K562 (cell line): Measurements from ENCODE around the gene OR14J1. TPM values are rescaled to one million over a fixed set of nuclear protein-coding genes. Genes with fewer than 3 reads are reported as not detected.
A peak's percentile ranks its signal among the peaks of the same experiment; 100 is the strongest.

Experiments used
- ATAC-seq: fragments of 200-7000 bp; cut with Tn5 transposase; 3 replicates; pipeline ENCODE4 v1.9.1; 2020; ENCODE audit warnings: moderate library complexity
- BruUV-seq: library from RNA; stranded (reverse); fragments of 400-500 nt; replicated peaks from 2 replicates; lab custom pipeline; 2021; lab: Mats Ljungman, UMichigan
- CTCF ChIA-PET: fragments of 300-600 bp; formaldehyde crosslinking; extraction: SDS; loops from one replicate; lab custom pipeline; 2021; ENCODE audit warnings: low intra/inter-chr PET ratio; lab: Yijun Ruan, JAX
- POLR2A ChIA-PET: fragments of 300-600, 350-650 bp; sonication (Branson Sonifier 250); formaldehyde crosslinking; extraction: SDS; loops from one replicate; lab custom pipeline; 2021; ENCODE audit warnings: antibody characterized with exemption, inconsistent platforms; lab: Yijun Ruan, JAX
- DNase-seq, 4 experiments: peaks; one replicate each; pipeline versions ENCODE4 v3.0.0 to v3.0.0-alpha.2; 2011 to 2018; ENCODE audit warnings: low spot score in 3 of 4, mixed read lengths in 3 of 4; ENCODE audit errors: extremely low read depth in 1 of 4
- FAIRE-seq: peaks from 2 replicates; lab custom pipeline; 2011; peaks lifted over from hg19 to GRCh38; lab: Jason Lieb, UNC
- H2AFZ ChIP-seq: 2 replicates; pipeline ENCODE4 v1.6.0; 2011; ENCODE audit warnings: low read depth, low read length, control low read depth, inconsistent platforms
- H3K27ac ChIP-seq: fragments of 200-600 bp; 3 replicates; pipeline ENCODE4 v1.8.0; 2011; ENCODE audit warnings: low read depth, mild to moderate bottlenecking, control low read depth, inconsistent platforms, low read length, moderate library complexity, mixed read lengths; ENCODE audit errors: extremely low read depth
- H3K27me3 ChIP-seq, 2 experiments: fragments of 300-600 bp in 1 of 2; 2 replicates in 1 of 2; 3 replicates in 1 of 2; pipeline versions ENCODE4 v1.6.0 to v1.8.0; 2011; ENCODE audit warnings: inconsistent platforms in 2 of 2, low read length in 2 of 2, mild to moderate bottlenecking in 1 of 2, mixed read lengths in 1 of 2, moderate library complexity in 1 of 2; ENCODE audit not compliant: control insufficient read depth in 2 of 2, insufficient read depth in 2 of 2
- H3K36me3 ChIP-seq: fragments of 300-600 bp; 3 replicates; pipeline ENCODE4 v1.8.0; 2011; ENCODE audit warnings: mild to moderate bottlenecking, low read length, inconsistent platforms; ENCODE audit not compliant: control insufficient read depth, insufficient read depth
- H3K4me1 ChIP-seq, 2 experiments: fragments of 200-600 bp in 1 of 2; replicated peaks in 1 of 2; 2 replicates in 1 of 2; 3 replicates in 1 of 2; pipeline versions ENCODE4 v1.5.1 to v1.8.0; 2011; ENCODE audit warnings: inconsistent platforms in 2 of 2, low read length in 2 of 2, mild to moderate bottlenecking in 1 of 2, mixed read lengths in 1 of 2, moderate library complexity in 1 of 2; ENCODE audit not compliant: control insufficient read depth in 2 of 2, insufficient read depth in 2 of 2
- H3K4me2 ChIP-seq: 2 replicates; pipeline ENCODE4 v1.6.1; 2011; ENCODE audit warnings: low read length, control low read depth, inconsistent platforms, mixed read lengths; ENCODE audit not compliant: insufficient read depth
- H3K4me3 ChIP-seq: fragments of 200-600 bp; sonication (generic), shearing (Covaris generic); 2 replicates; pipeline ENCODE4 v1.5.1; 2016; ENCODE audit warnings: control low read depth, inconsistent platforms
- H3K79me2 ChIP-seq: fragments of 200-600 bp; 3 replicates; pipeline ENCODE4 v1.8.0; 2011; ENCODE audit warnings: low read length, inconsistent platforms; ENCODE audit not compliant: control insufficient read depth, insufficient read depth
- H3K9ac ChIP-seq, 2 experiments: 2 replicates each; pipeline versions ENCODE4 v1.6.0 to v1.6.1; 2011; ENCODE audit warnings: low read depth in 2 of 2, low read length in 2 of 2, control low read depth in 1 of 2, inconsistent platforms in 1 of 2, mild to moderate bottlenecking in 1 of 2, mixed read lengths in 1 of 2; ENCODE audit not compliant: insufficient read depth in 1 of 2
- H3K9me1 ChIP-seq: one replicate; pipeline ENCODE4 v1.6.0; 2011; ENCODE audit warnings: inconsistent platforms, mild to moderate bottlenecking, low read length, moderate library complexity; ENCODE audit not compliant: control insufficient read depth, insufficient read depth
- H3K9me3 ChIP-seq: replicated peaks from 2 replicates; pipeline ENCODE4 v1.5.1; 2011; ENCODE audit warnings: low read depth, low read length, inconsistent platforms; ENCODE audit not compliant: control insufficient read depth, insufficient read depth
- H4K20me1 ChIP-seq: replicated peaks from 2 replicates; pipeline ENCODE4 v1.6.1; 2011; ENCODE audit warnings: low read length, inconsistent platforms, mixed read lengths; ENCODE audit not compliant: control insufficient read depth, insufficient read depth
- HNRNPUL1 ChIP-seq: fragments of 200-400 bp; formaldehyde crosslinking; IDR thresholded peaks from 2 replicates; pipeline ENCODE4 v1.6.1; 2017; ENCODE audit warnings: low read length
- NEUROD1 ChIP-seq: fragments of 150-350 bp; IDR thresholded peaks from 2 replicates; pipeline ENCODE4 v1.6.1; 2014; ENCODE audit warnings: borderline replicate concordance, low read length, low read depth; ENCODE audit not compliant: partially characterized antibody
- SREBF1 ChIP-seq: fragments of 150-350 bp; IDR thresholded peaks from 2 replicates; pipeline ENCODE4 v1.6.1; 2014; ENCODE audit warnings: antibody characterized with exemption, low read depth, low read length, borderline replicate concordance
- STAG1 ChIP-seq: sonication (generic); formaldehyde crosslinking; IDR thresholded peaks from 2 replicates; pipeline ENCODE4 v1.5.0; 2020; ENCODE audit warnings: missing genetic modification reagents, borderline replicate concordance
- TARDBP ChIP-seq: fragments of 450-650 bp; IDR thresholded peaks from 2 replicates; pipeline ENCODE4 v1.6.1; 2016
- TCF7L2 ChIP-seq: fragments of 150-350 bp; IDR thresholded peaks from 2 replicates; pipeline ENCODE4 v1.6.1; 2016; ENCODE audit warnings: low read depth, mild to moderate bottlenecking, low read length, moderate library complexity
- ZNF175 ChIP-seq: fragments of 200-800 bp; sonication (Bioruptor generic); IDR thresholded peaks from 2 replicates; pipeline ENCODE4 v1.6.1; 2016; ENCODE audit warnings: low read depth, mild to moderate bottlenecking, missing genetic modification characterization, missing compliant biosample characterization
- WGBS: fragments of 100-300 bp; shearing (Covaris generic); methylation state at CpG from one replicate; pipeline ENCODE4 v1.1.6; 2016; ENCODE audit warnings: low coverage, mixed read lengths; ENCODE audit not compliant: insufficient coverage; ENCODE audit errors: missing lambda C conversion rate; 5-methylcytosine and 5-hydroxymethylcytosine counted together
- in situ Hi-C: fragments of 300-500 bp; cut with MboI; formaldehyde crosslinking; loops from 4 replicates; pipeline ENCODE4 v1.15.0; 2018; ENCODE audit warnings: inconsistent platforms, mixed read lengths
- intact Hi-C: fragments of 100-400 bp; cut with micrococcal nuclease; formaldehyde crosslinking; loops from 2 replicates; pipeline ENCODE4 v1.14.2; 2022
- polyA plus RNA-seq, 8 experiments: library from polyadenylated mRNA; depleted of rRNA in 4 of 8; stranded (reverse) in 5 of 8; unstranded in 3 of 8; fragments of >200 nt; fragmentation: Nextera tagmentation in 2 of 8; fragmentation: Illumina TruSeq in 1 of 8; extraction: Ambion mirVana in 2 of 8; extraction: Trizol in 1 of 8; gene quantifications; 2 replicates each; pipeline versions ENCODE4 v1.2.1 to v1.2.3, GENCODE V29; 2011 to 2014; ENCODE audit warnings: inconsistent platforms in 1 of 8, missing spikeins in 1 of 8
- total RNA-seq, 7 experiments: library from RNA; depleted of rRNA in 6 of 7; stranded (reverse); fragments of >200 nt in 6 of 7; fragmentation: Illumina TruSeq in 2 of 7; extraction: Trizol in 2 of 7; gene quantifications; 2 replicates each; pipeline versions ENCODE4 v1.2.1 to v1.2.3, GENCODE V29; 2011 to 2021; ENCODE audit warnings: low replicate concordance in 1 of 7
- TF ChIP-seq, protein P1 (sequence below), 2 experiments: fragments of 450-650 bp; formaldehyde crosslinking in 1 of 2; IDR thresholded peaks; 2 replicates each; pipeline versions ENCODE4 v1.4.0 to v1.6.1; 2014 to 2020; ENCODE audit warnings: mild to moderate bottlenecking in 2 of 2, borderline replicate concordance in 1 of 2, low read depth in 1 of 2

The OR14J1 gene
- total and polyA plus RNA-seq, 9 of the 15 experiments (the other 6 are each of a cell fraction or from before 2014, with no cell fraction given): not detected

- Histone ChIP-seq H3K36me3 (no peaks in the 10 kb centered on the region), H3K9ac (no peak overlapping the region), H3K4me3 (no peak overlapping the region), H3K9me3 (no peaks in the 10 kb centered on the region), H3K4me2 (no peak overlapping the region), H3K4me1 (peaks cover 0 to 4% of the 10 kb centered on the region in 2 experiments; a peak in 2 of 5 replicates), H4K20me1 (no peaks in the 10 kb centered on the region), H3K9me1 (no peaks in the 10 kb centered on the region), H3K27ac (no peak overlapping the region), H2AFZ (no peak overlapping the region), H3K27me3 (peaks cover 0 to 11% of the 10 kb centered on the region in 2 experiments; a peak in 2 of 5 replicates), H3K79me2 (no peaks in the 10 kb centered on the region)
- intact Hi-C loops: no loop called here
- BruUV-seq: no TSS peak
- in situ Hi-C loops: no loop called here
- FAIRE-seq (no peak), DNase-seq (no peak), ATAC-seq (no peak)
- TF ChIP-seq STAG1 (CRISPR knock-in tag) (no peak), TARDBP (no peak), SREBF1 (no peak), TCF7L2 (no peak)
- POLR2A ChIA-PET: no interaction called here
- WGBS: 0% methylated on average over 1 of the region's 1 CpG
- CTCF ChIA-PET: no interaction called here
These were observed 7.0 kb upstream of the OR14J1 start for GRCh38 chr6:29294499-29294914.

DNA sequence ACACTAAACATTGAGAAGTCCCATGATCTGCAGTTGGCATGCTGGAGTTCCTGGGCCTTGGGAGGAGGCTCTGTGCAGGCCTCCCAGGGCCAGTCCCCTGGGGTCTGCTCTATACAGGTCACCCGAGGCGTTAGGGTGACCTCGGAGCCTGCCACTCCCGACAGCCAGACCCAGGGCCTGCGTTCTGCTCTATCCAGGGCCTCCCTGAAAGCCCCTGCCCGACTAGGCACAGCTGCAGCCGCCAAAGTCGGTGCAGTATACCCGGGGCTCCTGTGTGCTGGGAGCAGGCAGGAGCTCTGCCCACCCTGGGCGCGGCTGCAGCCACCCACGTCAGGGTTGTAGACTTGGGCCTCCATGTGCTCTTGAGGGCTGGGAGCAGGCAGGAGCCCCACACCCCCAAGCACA, 6.3 kb upstream of the OR14J1 start:
- peaks cover 0 to 11% of the 10 kb centered on the region in 2 experiments; a peak in 2 of 5 replicates for H3K27me3 ChIP-seq
- intact Hi-C loops: no loop called here
- H2AFZ ChIP-seq: no peak overlapping the region
- BruUV-seq: no TSS peak
- H3K9me1 ChIP-seq: no peaks in the 10 kb centered on the region
- H3K4me1 ChIP-seq: peaks cover 0 to 4% of the 10 kb centered on the region in 2 experiments; a peak in 2 of 5 replicates
- H3K36me3 ChIP-seq: no peaks in the 10 kb centered on the region
- no peak overlapping the region for H3K4me3 ChIP-seq
- no peak overlapping the region for H3K4me2 ChIP-seq
- in situ Hi-C loops: no loop called here
- WGBS: 1% methylated on average over 12 of the region's 12 CpGs
- ChIA-PET POLR2A (no interaction called here), CTCF (no interaction called here)
- no peak for DNase-seq
- peak overlapping the region in 1 of 2 experiments; percentile 43; a peak in 1 of 4 replicates for H3K9ac ChIP-seq
- no peaks in the 10 kb centered on the region for H3K79me2 ChIP-seq
- H3K9me3 ChIP-seq: no peaks in the 10 kb centered on the region
- no peak for FAIRE-seq
- no peaks in the 10 kb centered on the region for H4K20me1 ChIP-seq
- H3K27ac ChIP-seq: no peak overlapping the region
- no peak for ATAC-seq
- TF ChIP-seq NEUROD1: no peak
- TF ChIP-seq, protein P1, sequence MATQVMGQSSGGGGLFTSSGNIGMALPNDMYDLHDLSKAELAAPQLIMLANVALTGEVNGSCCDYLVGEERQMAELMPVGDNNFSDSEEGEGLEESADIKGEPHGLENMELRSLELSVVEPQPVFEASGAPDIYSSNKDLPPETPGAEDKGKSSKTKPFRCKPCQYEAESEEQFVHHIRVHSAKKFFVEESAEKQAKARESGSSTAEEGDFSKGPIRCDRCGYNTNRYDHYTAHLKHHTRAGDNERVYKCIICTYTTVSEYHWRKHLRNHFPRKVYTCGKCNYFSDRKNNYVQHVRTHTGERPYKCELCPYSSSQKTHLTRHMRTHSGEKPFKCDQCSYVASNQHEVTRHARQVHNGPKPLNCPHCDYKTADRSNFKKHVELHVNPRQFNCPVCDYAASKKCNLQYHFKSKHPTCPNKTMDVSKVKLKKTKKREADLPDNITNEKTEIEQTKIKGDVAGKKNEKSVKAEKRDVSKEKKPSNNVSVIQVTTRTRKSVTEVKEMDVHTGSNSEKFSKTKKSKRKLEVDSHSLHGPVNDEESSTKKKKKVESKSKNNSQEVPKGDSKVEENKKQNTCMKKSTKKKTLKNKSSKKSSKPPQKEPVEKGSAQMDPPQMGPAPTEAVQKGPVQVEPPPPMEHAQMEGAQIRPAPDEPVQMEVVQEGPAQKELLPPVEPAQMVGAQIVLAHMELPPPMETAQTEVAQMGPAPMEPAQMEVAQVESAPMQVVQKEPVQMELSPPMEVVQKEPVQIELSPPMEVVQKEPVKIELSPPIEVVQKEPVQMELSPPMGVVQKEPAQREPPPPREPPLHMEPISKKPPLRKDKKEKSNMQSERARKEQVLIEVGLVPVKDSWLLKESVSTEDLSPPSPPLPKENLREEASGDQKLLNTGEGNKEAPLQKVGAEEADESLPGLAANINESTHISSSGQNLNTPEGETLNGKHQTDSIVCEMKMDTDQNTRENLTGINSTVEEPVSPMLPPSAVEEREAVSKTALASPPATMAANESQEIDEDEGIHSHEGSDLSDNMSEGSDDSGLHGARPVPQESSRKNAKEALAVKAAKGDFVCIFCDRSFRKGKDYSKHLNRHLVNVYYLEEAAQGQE (IDR thresholded peaks at IDR 0.05; ENCODE audit: borderline replicate concordance): no peak
- TF ChIP-seq, protein P1 (CRISPR knock-in tag; IDR thresholded peaks at IDR 0.05; ENCODE audit: low read depth): no peak
- no peak for TF ChIP-seq STAG1 (CRISPR knock-in tag)
- no peak for TF ChIP-seq HNRNPUL1
- no peak for TF ChIP-seq ZNF175
